Measurements from ENCODE around the gene TAF1D. TPM values are rescaled to one million over a fixed set of nuclear protein-coding genes. Genes with fewer than 3 reads are reported as not detected.

The TAF1D gene
- total and polyA plus RNA-seq, 10 of the 15 experiments (the other 5 are each of a cell fraction or from before 2014, with no cell fraction given), result 101 to 314 (median 199) TPM

GRCh38 chr11:93724089-93724488, 17.2 kb downstream of the TAF1D start:
- ChIA-PET SMC1A (ENCODE audit: uncharacterized antibody, unreplicated experiment) (interaction anchor here (2.0 kb wide), 1 partner anchor 12 kb away, joined by 5 read pairs; no protein-coding TSS in a partner anchor), CTCF (no interaction called here), POLR2A (interaction anchor here (1.4 kb wide), 1 partner anchor 11 kb away, joined by 3 read pairs; no protein-coding TSS in a partner anchor), RAD21 (ENCODE audit: unreplicated experiment) (no interaction called here)
- ATAC-seq, result no peak
- no peak for DNase-seq (ENCODE audit: low read depth, low spot score)
- H3K9ac ChIP-seq (ENCODE audit: control insufficient read depth, insufficient read depth, low read length), result no peak overlapping the region
- no peak for TF ChIP-seq CTCF (IDR thresholded peaks at IDR 0.05 in 2 of 3, conservative IDR thresholded peaks at IDR 0.05 in 1 of 3; ENCODE audit: control insufficient read depth in 2 of 3, extremely low read depth in 1 of 3, insufficient read depth in 1 of 3, low read depth in 3 of 3, low read length in 3 of 3)
- no peak for TF ChIP-seq CREB1 (IDR thresholded peaks at IDR 0.05; ENCODE audit: low read depth)
- no peak for TF ChIP-seq STAT3 (IDR thresholded peaks at IDR 0.05; ENCODE audit: low read depth, low read length)
- no peak for TF ChIP-seq TCF12 (IDR thresholded peaks at IDR 0.05; ENCODE audit: low read depth, low read length)
- no peak for TF ChIP-seq BCL3 (IDR thresholded peaks at IDR 0.05; ENCODE audit: borderline replicate concordance, insufficient read depth, low read depth, low read length, poor library complexity, severe bottlenecking)
- TF ChIP-seq LARP7 (IDR thresholded peaks at IDR 0.05), result no peak
- TF ChIP-seq IKZF1 (conservative IDR thresholded peaks at IDR 0.05), result no peak
- no peak for TF ChIP-seq SIX5 (IDR thresholded peaks at IDR 0.05; ENCODE audit: low read depth, low read length, severe bottlenecking)
- no peak for TF ChIP-seq CBX3 (IDR thresholded peaks at IDR 0.05; ENCODE audit: borderline replicate concordance, low read depth)
- no peak for TF ChIP-seq KLF5 (IDR thresholded peaks at IDR 0.05; ENCODE audit: partially characterized antibody)
- TF ChIP-seq EP300 (IDR thresholded peaks at IDR 0.05; ENCODE audit: borderline replicate concordance in 1 of 2, control insufficient read depth in 1 of 2, low read depth in 2 of 2, low read length in 2 of 2), result no peak
- TF ChIP-seq CBFB (IDR thresholded peaks at IDR 0.05; ENCODE audit: low read depth), result no peak
- H3K27me3 ChIP-seq (replicated peaks in 1 of 2; ENCODE audit: control insufficient read depth in 2 of 2, insufficient read depth in 2 of 2, low read length in 1 of 2), result no peaks in the 10 kb centered on the region
- no peaks in the 10 kb centered on the region for H3K79me2 ChIP-seq (ENCODE audit: control insufficient read depth, insufficient read depth, low read length)
- intact Hi-C loops (cut with micrococcal nuclease; ENCODE audit: unreplicated experiment) (no loop called here), in situ Hi-C loops (cut with MboI) (no loop called here)
- H3K27ac ChIP-seq (ENCODE audit: control insufficient read depth, insufficient read depth), result no peak overlapping the region
- 82% methylated on average over 1 of the region's 1 CpG for WGBS (ENCODE audit: insufficient coverage, insufficient replicate concordance, low lambda C conversion rate, missing lambda C conversion rate)
- no TSS peak for BruUV-seq (replicated peaks)
- no peaks in the 10 kb centered on the region for H4K20me1 ChIP-seq (ENCODE audit: control insufficient read depth, insufficient read depth)
- no peak overlapping the region for H3K4me3 ChIP-seq
- no peak overlapping the region for H3K4me2 ChIP-seq (ENCODE audit: control insufficient read depth, insufficient read depth)
- H3K9me3 ChIP-seq (replicated peaks; ENCODE audit: control insufficient read depth, insufficient read depth, low read length), result no peaks in the 10 kb centered on the region
- H3K4me1 ChIP-seq (ENCODE audit: control insufficient read depth, insufficient read depth, low read length), result no peaks in the 10 kb centered on the region
- peaks cover 5 to 28% of the 10 kb centered on the region in 2 experiments for H3K36me3 ChIP-seq (ENCODE audit: control insufficient read depth in 2 of 2, insufficient read depth in 2 of 2, low read length in 1 of 2)
- H2AFZ ChIP-seq (ENCODE audit: control insufficient read depth, low read depth, low read length), result no peak overlapping the region
- FAIRE-seq, result no peak

Measured in GM12878 (cell line).